Inferior parietal cortex (tissue), 1 donor: Measurements from ENCODE around the gene SCAMP2.
"Not testable (repeated sequence)": the region's sequence is repeated elsewhere in the genome, so short reads cannot be mapped to it uniquely, and the experiment has no call there.

Source experiments
- DNase-seq: peaks from one replicate; pipeline ENCODE4 v3.0.0-alpha.2; 2016; ENCODE audit errors: extremely low spot score

Gene SCAMP2

GRCh38 chr15:74890665-74890960 is 17.4 kb upstream of the SCAMP2 start:
- DNase-seq: no peak

GRCh38 chr15:74889883-74890664 is 16.9 kb upstream of the SCAMP2 start, which contains the start of gene MPI:
MPI (plus strand) TSS chr15:74890042; CDS start chr15:74890074, 32 bp downstream.
- DNase-seq: peak; percentile 93

GRCh38 chr15:74889390-74889882 is 16.3 kb upstream of the SCAMP2 start:
- no peak for DNase-seq

- no peak for DNase-seq
Observed at GRCh38 chr15:74888716-74889115, 15.6 kb upstream of the SCAMP2 start.

GRCh38 chr15:74887537-74888193 is 14.5 kb upstream of the SCAMP2 start:
- not testable (repeated sequence) for DNase-seq

GRCh38 chr15:74885461-74885860 is 12.3 kb upstream of the SCAMP2 start:
- no peak for DNase-seq

GRCh38 chr15:74884428-74885223 is 11.5 kb upstream of the SCAMP2 start:
- DNase-seq: no peak

- no peak for DNase-seq
Observed at GRCh38 chr15:74882528-74882927, 9.4 kb upstream of the SCAMP2 start.

- DNase-seq: no peak
Observed at GRCh38 chr15:74878273-74878672, 5.1 kb upstream of the SCAMP2 start.

GRCh38 chr15:74873756-74874424 is 725 bp upstream of the SCAMP2 start:
- no peak for DNase-seq

- no peak for DNase-seq
Observed at GRCh38 chr15:74872702-74873035, 496 bp downstream of the SCAMP2 start.

- no peak for DNase-seq
Observed at GRCh38 chr15:74870436-74871215, 2.5 kb downstream of the SCAMP2 start.

GRCh38 chr15:74869726-74870407 is 3.3 kb downstream of the SCAMP2 start:
- no peak for DNase-seq

- DNase-seq: no peak
Observed at GRCh38 chr15:74869372-74869725, 3.8 kb downstream of the SCAMP2 start.

GRCh38 chr15:74868059-74868458 is 5.1 kb downstream of the SCAMP2 start:
- no peak for DNase-seq

GRCh38 chr15:74867466-74868038 is 5.6 kb downstream of the SCAMP2 start:
- no peak for DNase-seq

- DNase-seq: no peak
Observed at GRCh38 chr15:74866090-74866489, 7.1 kb downstream of the SCAMP2 start.

GRCh38 chr15:74865316-74865715 is 7.8 kb downstream of the SCAMP2 start:
- no peak for DNase-seq

- DNase-seq: no peak
Observed at GRCh38 chr15:74864296-74864695, 8.9 kb downstream of the SCAMP2 start.
